ENCODE data around the gene ZNF804B.
A peak's percentile ranks its signal among the peaks of the same experiment; 100 is the strongest.

The ZNF804B gene

GRCh38 chr7:88867158-88867557, 107.7 kb downstream of the ZNF804B start:
- no peak overlapping the region for H3K4me3 ChIP-seq (ENCODE audit: low read depth, low read length)

DNA sequence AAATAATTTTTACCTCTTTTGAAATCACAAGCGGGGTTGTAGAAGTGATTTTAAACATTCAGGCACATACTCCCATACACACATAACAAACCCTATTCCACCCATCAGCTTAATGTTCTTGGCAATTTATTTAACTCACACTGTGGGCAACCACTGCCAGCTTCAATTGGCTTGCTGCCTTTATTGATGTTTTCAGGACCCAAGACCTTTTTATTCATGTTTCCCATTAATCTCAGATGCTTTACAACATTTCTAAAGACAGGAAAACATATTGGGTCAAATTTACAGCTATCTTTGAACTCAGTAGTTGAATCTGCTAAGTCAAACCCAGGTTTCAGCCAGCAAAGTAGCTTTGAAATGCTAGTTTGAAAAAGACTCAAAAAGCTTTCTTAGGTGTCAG, 109.0 kb downstream of the ZNF804B start:
- no peak overlapping the region for H3K4me3 ChIP-seq (ENCODE audit: low read depth, low read length)
- no peak for TF ChIP-seq POLR2A (IDR thresholded peaks at IDR 0.05; ENCODE audit: extremely low read depth, insufficient read length)
- TF ChIP-seq CTCF (IDR thresholded peaks at IDR 0.05; ENCODE audit: low read depth, low read length), result no peak
- TF ChIP-seq MYC (IDR thresholded peaks at IDR 0.05; ENCODE audit: low read depth, low read length), result no peak
- no peak for TF ChIP-seq MAX (IDR thresholded peaks at IDR 0.05; ENCODE audit: low read depth, low read length)
- no peak for DNase-seq (ENCODE audit: low read depth)

More at GRCh38 chr7:88867158-88867557, 107.7 kb downstream of the ZNF804B start:
- no peak for TF ChIP-seq MAX (IDR thresholded peaks at IDR 0.05; ENCODE audit: low read depth, low read length)
- no peak for DNase-seq (ENCODE audit: low read depth)

DNA sequence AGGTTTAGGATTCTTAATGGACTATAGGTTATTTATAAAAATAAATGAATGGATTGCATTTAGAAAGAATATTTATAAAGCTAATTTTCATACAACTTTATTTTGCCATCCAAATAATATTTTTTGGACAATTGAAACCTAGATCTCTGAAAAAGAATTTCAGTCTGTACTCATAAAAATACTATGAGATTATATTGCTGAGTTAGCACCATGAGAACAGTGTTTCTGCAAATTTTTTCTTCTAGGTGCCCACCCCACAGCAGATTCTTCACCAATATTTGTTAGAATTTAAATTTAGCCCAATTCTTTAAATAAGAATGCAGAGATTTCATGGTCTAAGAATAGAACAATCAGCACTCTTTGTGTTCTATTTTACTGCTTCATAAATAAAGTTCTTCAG, 121.6 kb downstream of the ZNF804B start:
- H3K4me3 ChIP-seq (ENCODE audit: low read depth, low read length), result no peak overlapping the region
- no peak for TF ChIP-seq CTCF (IDR thresholded peaks at IDR 0.05; ENCODE audit: low read depth, low read length)
- no peak for TF ChIP-seq POLR2A (IDR thresholded peaks at IDR 0.05; ENCODE audit: extremely low read depth, insufficient read length)
- no peak for TF ChIP-seq MYC (IDR thresholded peaks at IDR 0.05; ENCODE audit: low read depth, low read length)
- no peak for TF ChIP-seq MAX (IDR thresholded peaks at IDR 0.05; ENCODE audit: low read depth, low read length)
- DNase-seq (ENCODE audit: low read depth), result no peak

DNA sequence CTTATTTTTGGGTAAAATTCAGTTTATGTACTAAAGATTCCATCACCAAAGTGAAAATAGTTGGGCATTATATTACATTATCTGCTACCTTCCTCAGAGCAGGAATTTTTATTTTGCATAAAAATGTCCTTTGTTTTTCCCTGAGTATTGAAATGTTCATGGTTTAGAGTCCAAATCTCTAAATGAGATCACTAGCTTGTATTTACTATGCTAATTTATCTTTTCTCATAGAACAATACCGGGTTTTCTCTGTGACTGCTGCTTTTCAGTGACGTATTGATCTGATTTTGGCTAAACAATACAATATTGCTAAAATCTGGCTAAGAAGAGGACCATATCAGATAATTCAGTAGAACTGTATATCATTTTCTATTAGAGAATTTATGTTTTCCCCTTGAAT, 125.6 kb downstream of the ZNF804B start:
- no peak for DNase-seq (ENCODE audit: low read depth)
- H3K4me3 ChIP-seq (ENCODE audit: low read depth, low read length), result no peak overlapping the region
- TF ChIP-seq CTCF (IDR thresholded peaks at IDR 0.05; ENCODE audit: low read depth, low read length), result no peak
- no peak for TF ChIP-seq MYC (IDR thresholded peaks at IDR 0.05; ENCODE audit: low read depth, low read length)
- no peak for TF ChIP-seq POLR2A (IDR thresholded peaks at IDR 0.05; ENCODE audit: extremely low read depth, insufficient read length)
- no peak for TF ChIP-seq MAX (IDR thresholded peaks at IDR 0.05; ENCODE audit: low read depth, low read length)

DNA sequence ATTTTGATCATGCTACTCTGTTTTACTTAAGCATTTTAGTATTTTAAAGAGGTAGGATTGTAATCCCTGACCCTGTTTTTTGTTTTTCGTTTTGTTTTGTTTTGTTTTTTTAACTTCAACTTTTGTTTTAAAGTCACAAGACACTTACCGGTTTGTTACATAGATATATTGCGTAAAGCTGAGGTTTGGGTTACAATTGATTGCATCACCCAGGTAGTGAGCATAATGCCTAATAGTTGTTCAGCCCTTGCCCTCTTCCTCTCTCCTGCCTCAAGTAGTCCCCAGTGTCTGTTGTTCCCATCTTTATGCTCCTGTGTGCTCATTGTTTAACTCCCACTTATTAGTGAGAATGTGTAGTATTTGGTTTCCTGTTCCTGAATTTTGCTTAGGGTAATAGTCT, 129.2 kb downstream of the ZNF804B start:
- DNase-seq (ENCODE audit: low read depth), result peak; percentile 50
- H3K4me3 ChIP-seq (ENCODE audit: low read depth, low read length), result no peak overlapping the region
- TF ChIP-seq POLR2A (IDR thresholded peaks at IDR 0.05; ENCODE audit: extremely low read depth, insufficient read length) (no peak), CTCF (IDR thresholded peaks at IDR 0.05; ENCODE audit: low read depth, low read length) (no peak), MYC (IDR thresholded peaks at IDR 0.05; ENCODE audit: low read depth, low read length) (no peak), MAX (IDR thresholded peaks at IDR 0.05; ENCODE audit: low read depth, low read length) (no peak)

GRCh38 chr7:88910516-88910915, 151.0 kb downstream of the ZNF804B start:
- no peak for TF ChIP-seq MYC (IDR thresholded peaks at IDR 0.05; ENCODE audit: low read depth, low read length)
- TF ChIP-seq MAX (IDR thresholded peaks at IDR 0.05; ENCODE audit: low read depth, low read length), result no peak
- no peak for TF ChIP-seq CTCF (IDR thresholded peaks at IDR 0.05; ENCODE audit: low read depth, low read length)
- TF ChIP-seq POLR2A (IDR thresholded peaks at IDR 0.05; ENCODE audit: extremely low read depth, insufficient read length), result no peak
- no peak for DNase-seq (ENCODE audit: low read depth)
- no peak overlapping the region for H3K4me3 ChIP-seq (ENCODE audit: low read depth, low read length)
